Adipocyte (in vitro differentiated cells): ENCODE results near the gene C9orf43.
"Not testable (repeated sequence)": the region's sequence is repeated elsewhere in the genome, so short reads cannot be mapped to it uniquely, and the experiment has no call there.

Experiments used
- DNase-seq: peaks from one replicate; pipeline ENCODE4 v3.0.0-alpha.2; 2015; ENCODE audit warnings: low read depth
- H3K27me3 ChIP-seq: replicated peaks from 2 replicates; pipeline ENCODE4 v1.7.0; 2013; ENCODE audit warnings: mild to moderate bottlenecking, low read length, moderate library complexity; ENCODE audit not compliant: control insufficient read depth, insufficient read depth
- H3K36me3 ChIP-seq: 2 replicates; pipeline ENCODE4 v1.7.0; 2013; ENCODE audit warnings: low read length, mild to moderate bottlenecking, moderate library complexity; ENCODE audit not compliant: control insufficient read depth, insufficient read depth, severe bottlenecking
- H3K4me1 ChIP-seq: 2 replicates; pipeline ENCODE4 v1.7.0; 2013; ENCODE audit warnings: mild to moderate bottlenecking, low read length, moderate library complexity; ENCODE audit not compliant: control insufficient read depth, insufficient read depth
- H3K4me3 ChIP-seq: 2 replicates; pipeline ENCODE4 v1.7.0; 2013; ENCODE audit warnings: mild to moderate bottlenecking, low read length, moderate library complexity
- H3K9ac ChIP-seq: 2 replicates; pipeline ENCODE4 v1.7.0; 2013; ENCODE audit warnings: mild to moderate bottlenecking, low read length, moderate library complexity
- H3K9me3 ChIP-seq: 2 replicates; pipeline ENCODE4 v1.7.0; 2013; ENCODE audit warnings: mild to moderate bottlenecking, low read length, moderate library complexity; ENCODE audit not compliant: control insufficient read depth

The C9orf43 gene

DNA sequence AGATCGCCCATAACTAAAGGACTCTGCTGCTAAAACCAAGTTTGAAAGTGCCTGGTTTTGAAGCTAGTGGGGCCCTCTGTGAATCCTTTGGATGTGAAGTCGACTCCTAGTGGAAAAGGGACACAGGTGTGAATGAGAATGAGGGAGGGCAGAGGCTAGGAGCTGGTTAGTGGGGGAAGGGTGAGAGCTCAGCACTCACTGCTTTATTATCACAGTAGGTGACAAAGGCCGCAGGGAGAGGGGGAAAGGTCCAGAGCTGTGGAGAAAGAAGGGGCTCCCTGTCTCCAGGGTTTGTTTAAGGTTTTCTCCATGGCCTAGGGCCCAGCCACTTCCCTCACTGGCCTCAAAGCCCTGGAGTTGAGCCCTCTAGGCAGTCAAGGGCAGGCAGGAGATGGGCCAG is 37.3 kb upstream of the C9orf43 start:
- no peak overlapping the region for H3K4me3 ChIP-seq

DNA sequence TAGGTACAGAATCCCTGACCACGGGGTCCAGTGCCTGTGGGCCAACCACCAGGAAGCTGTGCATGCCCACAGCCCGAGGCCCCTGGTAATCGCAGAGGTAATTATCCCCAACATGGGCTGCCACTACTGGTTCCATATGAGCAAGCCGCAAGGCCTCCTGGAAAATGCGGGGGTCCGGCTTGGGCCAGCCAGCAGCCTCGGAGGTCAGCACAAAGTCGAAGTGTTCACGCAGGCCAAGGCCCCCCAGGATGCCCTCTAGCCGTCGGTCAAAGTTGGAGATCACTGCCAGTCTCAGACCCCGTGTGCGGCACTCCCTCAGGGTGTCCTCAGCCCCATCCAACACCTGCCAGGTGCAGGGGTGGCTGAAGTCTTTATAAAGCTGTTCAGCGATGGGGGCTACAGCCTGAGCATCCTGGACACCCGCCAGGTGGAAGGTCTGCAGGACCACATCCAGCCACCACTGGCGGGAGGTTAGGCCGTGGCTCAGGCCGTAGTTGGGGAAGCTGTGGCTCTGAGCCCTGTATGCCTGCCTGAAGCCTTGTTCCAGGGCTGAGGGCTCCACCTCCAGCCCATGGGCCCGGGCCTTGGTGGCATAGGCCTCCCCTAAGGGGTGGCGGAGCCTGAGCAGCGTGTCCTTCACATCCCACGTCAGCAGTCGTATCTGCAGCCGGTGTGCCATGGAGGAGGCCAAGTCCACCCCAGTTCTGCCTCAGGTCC is 36.7 kb upstream of the C9orf43 start:
- Histone ChIP-seq H3K4me1 (peaks cover 5% of the 10 kb centered on the region), H3K9ac (no peak overlapping the region), H3K4me3 (no peak overlapping the region), H3K36me3 (peaks cover 13% of the 10 kb centered on the region), H3K9me3 (no peaks in the 10 kb centered on the region), H3K27me3 (no peaks in the 10 kb centered on the region)
- no peak for DNase-seq

More for the DNA sequence above, 37.3 kb upstream of the C9orf43 start:
- H3K27me3 ChIP-seq = no peaks in the 10 kb centered on the region
- peaks cover 5% of the 10 kb centered on the region for H3K4me1 ChIP-seq
- no peaks in the 10 kb centered on the region for H3K9me3 ChIP-seq
- no peak overlapping the region for H3K9ac ChIP-seq
- no peak for DNase-seq
- peaks cover 13% of the 10 kb centered on the region for H3K36me3 ChIP-seq

DNA sequence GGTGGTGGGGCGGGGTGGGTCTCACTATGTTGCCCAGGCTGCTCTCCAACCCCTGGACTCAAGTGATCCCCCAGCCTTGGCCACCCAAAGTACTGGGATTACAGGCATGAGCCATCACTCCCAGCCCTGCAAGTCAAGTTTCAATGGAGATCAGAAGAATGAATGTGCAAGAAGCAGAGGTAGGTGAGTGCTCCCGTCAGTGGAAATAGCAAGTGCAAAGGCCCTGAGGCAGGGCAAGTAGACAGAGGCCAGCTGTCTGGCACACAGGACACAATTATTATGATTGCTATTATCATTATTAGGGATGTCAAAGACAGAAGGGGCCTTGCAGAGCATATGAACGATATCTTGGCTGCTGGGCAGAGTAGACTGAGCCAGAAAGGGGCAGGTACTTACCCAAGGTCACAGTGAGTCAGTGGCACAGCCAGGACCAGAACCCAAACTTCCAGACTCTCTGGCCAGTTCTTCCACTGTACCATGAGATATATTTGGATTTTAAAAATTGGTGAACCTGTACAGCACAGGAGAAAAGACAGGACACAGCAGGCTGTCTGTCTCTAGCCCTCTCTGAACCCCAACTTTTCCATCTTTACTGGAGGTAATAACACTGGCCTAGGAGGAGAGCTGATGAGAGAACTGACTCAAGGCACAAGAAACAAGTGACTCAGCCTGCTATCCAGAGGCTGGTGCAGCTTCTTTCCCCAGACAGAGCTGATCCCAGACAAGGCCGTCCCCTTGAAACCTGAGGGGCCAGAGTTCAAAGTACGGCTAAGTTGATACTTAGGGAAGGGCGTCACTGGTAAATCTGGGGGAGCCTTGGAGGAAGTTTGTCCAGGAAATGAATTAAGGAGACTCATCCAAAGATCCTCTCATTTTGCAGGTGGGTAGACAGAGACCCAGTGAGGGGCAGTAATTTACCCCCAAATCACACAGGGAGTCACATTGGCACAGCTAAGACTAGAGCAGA is 35.2 kb upstream of the C9orf43 start:
- Histone ChIP-seq H3K4me1 (peaks cover 5% of the 10 kb centered on the region), H3K4me3 (peak overlapping the region; percentile 89), H3K36me3 (peaks cover 13% of the 10 kb centered on the region), H3K27me3 (no peaks in the 10 kb centered on the region), H3K9ac (no peak overlapping the region), H3K9me3 (no peaks in the 10 kb centered on the region)
- DNase-seq = no peak

DNA sequence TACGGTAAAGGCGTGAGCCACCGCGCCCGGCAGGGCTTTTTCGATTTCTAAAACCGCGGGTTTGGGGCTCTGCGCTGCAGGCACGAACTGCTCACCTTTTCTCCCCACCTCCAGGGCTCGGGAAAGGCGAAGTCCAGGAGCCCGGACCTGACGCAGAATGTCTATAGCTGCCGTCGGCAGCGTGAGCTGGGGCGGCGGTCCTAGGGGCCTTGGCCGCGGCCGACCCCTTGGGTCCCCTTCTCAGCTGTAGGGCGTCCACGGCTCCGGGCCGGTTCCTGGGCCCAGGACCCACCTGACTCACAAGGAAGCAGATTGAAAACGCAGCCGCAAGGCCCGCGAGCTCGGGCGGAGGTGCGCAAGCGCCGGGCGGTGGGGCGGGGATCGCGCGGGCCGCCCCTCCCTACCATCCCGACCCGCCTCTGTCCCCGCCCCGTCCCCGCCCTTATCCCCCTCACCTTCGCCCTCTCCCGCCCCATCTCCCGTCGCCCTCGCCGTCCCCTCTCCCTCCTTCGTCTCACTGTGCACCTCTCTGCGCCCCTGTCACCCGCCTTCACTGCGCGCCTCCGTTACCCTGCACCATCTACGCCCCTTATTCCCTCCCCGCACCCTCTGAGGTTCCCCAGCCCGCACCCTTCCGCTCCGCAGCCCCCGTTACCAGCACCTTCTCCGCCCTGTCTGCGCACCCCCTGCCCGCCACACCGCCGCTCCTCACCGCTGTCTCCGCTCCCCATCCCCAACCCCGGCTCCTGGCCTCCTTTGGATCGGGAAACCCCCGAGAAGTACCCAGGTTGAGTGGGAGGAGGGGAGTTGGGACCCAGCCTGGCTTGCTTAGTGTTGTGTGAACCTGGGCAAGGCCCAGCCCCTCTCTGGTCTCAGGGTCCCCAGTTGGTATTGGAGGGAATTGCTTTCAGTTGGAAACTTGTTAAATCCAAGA is 33.6 kb upstream of the C9orf43 start, which contains the start of gene HDHD3:
TSS of gene HDHD3 (minus strand) at position 353 of the 934 bp plus-strand sequence. CDS start 2,632 bp downstream, outside the sequence.
- DNase-seq = peak; percentile 83
- Histone ChIP-seq H3K36me3 (peaks cover 13% of the 10 kb centered on the region), H3K4me3 (peak within 1 kb of the TSS; percentile 89), H3K4me1 (peaks cover 5% of the 10 kb centered on the region), H3K9me3 (no peaks in the 10 kb centered on the region), H3K9ac (peak within 1 kb of the TSS; percentile 88), H3K27me3 (no peaks in the 10 kb centered on the region)

DNA sequence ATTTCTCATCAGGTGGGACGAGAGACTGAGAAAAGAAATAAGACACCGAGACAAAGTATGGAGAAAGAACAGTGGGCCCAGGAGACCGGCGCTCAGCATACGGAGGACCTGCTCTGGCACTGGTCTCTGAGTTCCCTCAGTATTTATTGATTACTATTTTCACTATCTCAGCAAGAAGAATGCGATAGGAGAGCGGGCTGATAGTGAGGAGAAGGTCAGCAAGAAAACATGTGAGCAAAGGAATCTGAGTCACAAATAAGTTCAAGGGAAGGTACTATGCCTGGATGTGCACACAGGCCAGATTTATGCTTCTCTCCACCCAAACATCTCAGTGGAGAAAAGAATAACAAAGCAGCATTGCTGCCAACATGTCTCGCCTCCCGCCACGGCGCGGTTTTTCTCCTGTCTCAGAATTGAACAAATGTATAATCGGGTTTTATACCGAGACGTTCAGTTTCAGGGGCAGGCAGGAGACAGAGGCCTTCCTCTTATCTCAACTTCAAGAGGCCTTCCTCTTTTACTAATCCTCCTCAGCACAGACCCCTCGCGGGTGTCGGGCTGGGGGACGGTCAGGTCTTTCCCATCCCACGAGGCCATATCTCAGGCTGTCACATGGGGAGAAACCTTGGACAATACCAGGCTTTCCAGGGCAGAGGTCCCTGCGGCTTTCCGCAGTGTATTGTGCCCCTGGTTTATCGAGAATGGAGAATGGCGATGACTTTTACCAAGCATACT is 31.3 kb upstream of the C9orf43 start:
- not testable (repeated sequence) for H3K36me3 ChIP-seq, H3K27me3 ChIP-seq, H3K9me3 ChIP-seq, H3K9ac ChIP-seq, DNase-seq, H3K4me1 ChIP-seq, H3K4me3 ChIP-seq

DNA sequence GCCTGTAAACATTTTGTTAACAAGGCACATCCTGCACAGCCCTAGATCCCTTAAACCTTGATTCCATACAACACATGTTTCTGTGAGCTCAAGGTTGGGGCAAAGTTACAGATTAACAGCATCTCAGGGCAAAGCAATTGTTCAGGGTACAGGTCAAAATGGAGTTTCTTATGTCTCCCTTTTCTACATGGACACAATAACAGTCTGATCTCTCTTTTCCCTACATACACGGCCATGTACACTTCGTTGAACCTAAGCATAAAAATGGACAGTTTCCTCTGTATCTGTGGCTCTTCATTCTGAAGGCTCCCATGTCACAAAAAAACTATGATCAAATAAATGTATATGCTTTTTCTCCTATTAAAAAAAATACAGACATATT is 30.7 kb upstream of the C9orf43 start:
- DNase-seq, H3K27me3 ChIP-seq, H3K36me3 ChIP-seq, H3K4me1 ChIP-seq, H3K4me3 ChIP-seq, H3K9ac ChIP-seq, H3K9me3 ChIP-seq: not testable (repeated sequence)

DNA sequence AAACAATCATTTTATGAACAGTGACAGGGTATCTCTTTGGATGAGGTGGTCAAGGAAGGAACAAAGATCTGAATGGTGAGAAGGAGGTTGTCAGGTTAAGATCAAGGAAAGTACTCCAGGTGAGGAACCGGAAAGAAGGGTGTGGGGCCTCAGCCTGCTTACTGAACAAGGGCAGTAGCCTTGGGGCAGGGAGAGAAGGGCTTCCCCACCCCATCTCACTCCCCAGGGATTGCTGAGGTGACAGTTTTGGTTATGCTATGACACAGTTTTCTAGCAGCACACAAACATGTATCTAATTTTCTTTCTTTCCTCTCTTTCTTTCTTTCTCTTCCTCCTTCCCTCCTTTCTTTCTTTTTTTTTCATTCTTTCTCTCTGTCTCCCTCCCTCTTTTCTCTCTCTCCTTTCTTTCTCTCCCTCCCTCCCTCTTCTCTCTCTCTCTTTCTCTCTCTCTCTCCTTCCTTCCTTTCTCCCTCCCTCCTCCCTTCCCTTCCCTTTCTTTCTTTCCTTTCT is 29.6 kb upstream of the C9orf43 start:
- H3K27me3 ChIP-seq = no peaks in the 10 kb centered on the region
- H3K9ac ChIP-seq = no peak overlapping the region
- no peaks in the 10 kb centered on the region for H3K9me3 ChIP-seq
- H3K36me3 ChIP-seq = no peaks in the 10 kb centered on the region
- no peaks in the 10 kb centered on the region for H3K4me1 ChIP-seq
- no peak for DNase-seq
- H3K4me3 ChIP-seq = no peak overlapping the region

DNA sequence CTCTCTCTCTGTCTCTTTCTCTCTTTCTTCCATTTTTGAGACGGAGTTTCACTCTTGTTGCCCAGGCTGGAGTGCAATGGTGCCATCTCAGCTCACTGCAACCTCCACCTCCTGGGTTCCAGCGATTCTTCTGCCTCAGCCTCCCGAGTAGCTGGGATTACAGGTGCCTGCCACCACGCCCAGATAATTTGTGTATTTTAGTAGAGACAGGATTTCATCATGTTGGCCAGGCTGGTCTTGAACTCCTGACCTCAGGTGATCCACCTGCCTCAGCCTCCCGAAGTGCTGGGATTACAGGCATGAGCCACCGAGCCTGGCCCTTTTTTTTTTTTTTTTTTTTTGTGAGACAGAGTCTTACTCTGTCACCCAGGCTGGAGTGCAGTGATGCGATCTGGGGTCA is 29.1 kb upstream of the C9orf43 start:
- not testable (repeated sequence) for H3K27me3 ChIP-seq, DNase-seq, H3K9me3 ChIP-seq, H3K36me3 ChIP-seq, H3K4me3 ChIP-seq, H3K4me1 ChIP-seq, H3K9ac ChIP-seq

DNA sequence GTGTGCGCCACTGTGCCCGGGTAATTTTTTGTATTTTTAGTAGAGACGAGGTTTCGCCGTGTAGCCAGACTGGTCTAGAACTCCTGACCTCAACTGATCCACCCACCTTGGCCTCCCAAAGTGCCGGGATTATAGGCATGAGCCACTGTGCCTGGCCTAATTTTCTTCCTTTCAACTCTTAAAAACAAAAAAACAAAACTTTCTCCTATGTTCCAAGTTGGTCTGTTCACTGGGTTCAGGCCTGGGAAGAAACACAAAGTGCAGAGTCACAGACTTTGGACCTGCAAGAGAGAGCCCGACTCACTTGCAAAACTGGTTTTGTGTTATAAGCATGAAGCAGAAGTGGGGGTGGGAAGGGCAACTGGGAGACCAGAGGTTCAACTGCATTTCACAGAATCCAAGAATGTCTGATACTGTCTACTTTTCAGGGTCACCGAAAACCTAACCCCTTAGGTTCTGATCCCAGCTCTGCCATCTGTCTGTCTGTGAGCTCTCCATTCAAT is 28.6 kb upstream of the C9orf43 start:
- Histone ChIP-seq H3K9ac (no peak overlapping the region), H3K4me3 (no peak overlapping the region), H3K36me3 (peaks cover 3% of the 10 kb centered on the region), H3K4me1 (no peaks in the 10 kb centered on the region), H3K9me3 (no peaks in the 10 kb centered on the region), H3K27me3 (no peaks in the 10 kb centered on the region)
- DNase-seq = no peak
